GM12873 (cell line): Measurements from ENCODE around the gene GSC2.

Experiments used
- CTCF ChIP-seq: IDR thresholded peaks from 2 replicates; pipeline ENCODE4 v1.5.1; 2012; ENCODE audit warnings: low read depth, mild to moderate bottlenecking, moderate library complexity, low read length, control low read depth; ENCODE audit not compliant: insufficient read depth; ENCODE audit errors: missing control alignments

The GSC2 gene

DNA sequence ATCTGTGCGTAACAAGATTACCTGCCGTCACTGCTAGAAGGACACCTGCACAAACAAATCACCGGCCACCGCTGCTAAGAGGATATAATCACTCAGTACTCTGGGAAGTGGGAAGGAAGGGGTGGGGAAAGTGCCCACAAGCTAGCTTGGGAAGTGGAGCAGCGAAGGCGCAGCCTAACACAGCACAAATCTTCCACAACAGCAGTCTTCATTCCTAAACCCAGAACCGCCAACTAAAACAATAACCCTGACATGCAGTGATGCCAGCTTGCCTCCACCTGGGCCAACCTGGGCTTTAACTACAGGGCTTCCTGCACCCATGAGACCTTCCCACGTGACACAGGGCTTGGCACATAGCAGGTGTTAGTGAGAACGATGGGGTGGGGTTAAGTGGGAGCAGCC, 33.0 kb downstream of the GSC2 start:
- TF ChIP-seq CTCF = no peak

DNA sequence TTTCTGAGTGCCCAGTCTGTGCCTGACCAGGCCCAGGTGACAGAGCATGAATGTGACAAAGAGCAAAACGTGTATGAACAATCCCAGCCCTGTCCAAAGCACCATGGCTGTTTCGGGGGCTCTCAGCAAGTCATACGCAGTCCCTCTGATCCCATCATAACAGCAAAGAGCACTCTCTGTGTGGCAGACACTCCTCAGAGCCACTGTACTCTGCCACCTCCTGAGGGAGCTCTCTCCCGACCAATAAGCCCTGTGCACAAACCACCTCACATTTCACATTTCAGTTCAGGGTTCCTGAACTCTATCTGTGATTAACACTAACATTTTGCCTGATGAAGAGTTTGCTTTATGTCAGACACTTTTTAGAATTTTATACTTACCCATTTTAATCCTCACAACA, 34.5 kb downstream of the GSC2 start:
- no peak for TF ChIP-seq CTCF

DNA sequence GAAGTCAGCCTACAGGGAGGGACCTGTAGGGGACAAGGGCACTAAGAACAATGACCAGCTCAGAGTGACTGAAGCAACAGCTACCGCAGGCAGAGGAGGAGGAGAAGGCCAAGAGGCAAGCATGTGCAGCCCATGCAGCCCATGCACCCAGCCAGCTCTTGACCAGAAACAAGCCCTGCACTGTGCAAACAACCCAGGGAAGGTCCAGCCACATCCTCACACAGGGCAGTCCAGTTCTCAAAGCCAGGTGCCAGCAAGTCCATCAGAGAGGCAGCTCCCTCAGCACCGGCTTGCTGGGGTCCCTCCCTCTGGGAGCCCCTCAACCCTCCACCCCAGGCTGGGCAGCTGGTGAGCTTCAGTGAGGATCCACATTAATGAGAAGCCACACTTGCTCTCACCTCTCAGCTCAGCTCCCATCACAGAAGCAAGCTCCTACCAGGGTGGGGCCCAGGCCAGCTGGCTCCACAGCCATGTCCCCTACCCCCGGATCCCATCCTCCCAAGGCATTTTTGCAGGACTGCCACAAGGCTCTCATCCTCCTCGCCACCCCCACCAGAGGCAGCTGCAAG, 35.0 kb downstream of the GSC2 start:
- no peak for TF ChIP-seq CTCF

DNA sequence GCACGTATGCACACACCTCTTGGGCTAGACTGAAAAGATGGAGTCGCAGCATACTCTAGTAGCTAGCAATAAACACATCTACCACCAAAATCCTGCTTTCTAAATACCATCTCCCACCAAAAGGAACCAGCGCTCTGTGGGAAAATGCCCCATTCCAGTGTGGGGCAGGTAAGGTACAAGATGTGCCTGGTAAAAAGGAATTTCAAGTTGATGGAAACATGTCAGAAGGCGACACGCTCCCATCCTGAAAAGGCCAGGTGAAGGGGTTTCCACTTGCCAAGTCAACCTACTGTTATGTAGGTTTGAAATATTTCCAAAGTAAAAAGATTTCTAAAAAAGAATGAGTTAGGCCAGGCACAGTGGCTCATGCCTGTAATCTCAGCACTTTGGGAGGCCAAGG, 36.7 kb downstream of the GSC2 start:
- no peak for TF ChIP-seq CTCF

DNA sequence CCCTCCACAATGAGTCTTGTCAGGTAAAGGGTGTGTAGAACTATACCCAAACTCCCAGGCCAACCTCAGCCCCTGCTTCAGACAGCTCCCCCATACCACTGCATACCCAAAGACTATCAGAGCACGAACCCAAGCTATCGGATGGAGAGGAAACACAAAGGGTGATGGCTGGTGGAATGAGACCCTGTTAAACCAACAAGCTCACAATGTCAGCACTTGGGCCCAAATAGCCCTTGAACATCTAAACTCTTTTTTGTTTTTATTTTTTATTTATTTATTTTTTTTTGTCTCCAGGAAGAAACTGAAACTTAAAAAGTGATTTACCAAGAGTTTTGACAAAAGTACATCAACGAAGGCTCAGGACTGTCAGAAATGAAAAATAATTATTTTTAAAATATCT, 38.5 kb downstream of the GSC2 start:
- no peak for TF ChIP-seq CTCF

DNA sequence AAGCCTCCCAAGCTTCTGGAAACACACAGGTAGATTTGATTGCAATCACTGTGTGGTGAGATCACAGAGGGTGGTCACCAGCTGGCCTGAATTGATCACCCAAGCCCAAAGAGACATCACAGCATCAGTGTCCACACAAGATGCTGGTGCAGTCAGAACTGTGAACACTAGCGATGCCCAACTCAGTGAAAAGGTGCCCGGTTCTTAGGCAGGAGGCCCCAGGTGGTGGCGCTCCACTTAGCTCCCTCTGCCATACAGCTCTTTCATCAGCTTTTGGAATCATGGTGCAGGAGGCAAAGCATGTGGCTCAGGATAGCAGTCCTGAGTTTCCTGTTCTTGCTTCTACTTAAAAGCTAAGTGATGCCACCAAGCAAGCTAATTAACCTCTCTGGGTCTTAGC, 39.0 kb downstream of the GSC2 start:
- TF ChIP-seq CTCF = no peak

- TF ChIP-seq CTCF = no peak
Measured at GRCh38 chr22:19110646-19111045, 39.4 kb downstream of the GSC2 start.
